GM12874 (cell line): ENCODE data around the gene TPP1.

ENCODE experiments used
- CTCF ChIP-seq: IDR thresholded peaks from 2 replicates; pipeline ENCODE4 v1.5.1; 2011; ENCODE audit warnings: low read depth, mild to moderate bottlenecking, control low read depth, low read length, moderate library complexity; ENCODE audit not compliant: insufficient read depth

TPP1 gene

DNA sequence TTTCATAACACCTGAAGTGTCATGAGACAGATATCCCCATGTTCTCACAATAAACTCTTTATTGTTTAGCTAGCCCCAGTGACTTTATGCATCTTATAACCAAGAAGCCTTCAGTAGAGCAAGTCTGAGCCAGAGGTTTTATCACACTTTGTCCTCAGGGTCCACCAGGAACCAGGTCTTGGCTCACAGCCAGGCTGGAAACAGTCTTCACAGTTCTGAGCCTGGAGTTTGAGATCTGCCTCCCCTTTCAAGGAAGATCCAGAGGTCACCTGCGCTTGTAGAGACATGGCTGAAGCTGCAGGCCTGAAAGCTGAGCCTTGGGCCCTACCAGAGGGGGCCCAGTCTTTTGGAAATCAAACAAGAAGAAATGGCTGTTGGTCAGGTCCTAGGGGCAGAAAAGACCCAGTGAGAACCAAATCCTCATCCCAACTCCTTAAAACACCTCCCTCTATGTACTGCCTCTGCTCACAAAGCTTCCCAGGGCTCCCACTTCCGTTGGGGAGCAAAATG lies 19.3 kb downstream of the TPP1 start:
- no peak for TF ChIP-seq CTCF

GRCh38 chr11:6599449-6599848 lies 19.8 kb downstream of the TPP1 start:
- TF ChIP-seq CTCF = no peak

GRCh38 chr11:6598555-6598954 lies 20.7 kb downstream of the TPP1 start:
- no peak for TF ChIP-seq CTCF

DNA sequence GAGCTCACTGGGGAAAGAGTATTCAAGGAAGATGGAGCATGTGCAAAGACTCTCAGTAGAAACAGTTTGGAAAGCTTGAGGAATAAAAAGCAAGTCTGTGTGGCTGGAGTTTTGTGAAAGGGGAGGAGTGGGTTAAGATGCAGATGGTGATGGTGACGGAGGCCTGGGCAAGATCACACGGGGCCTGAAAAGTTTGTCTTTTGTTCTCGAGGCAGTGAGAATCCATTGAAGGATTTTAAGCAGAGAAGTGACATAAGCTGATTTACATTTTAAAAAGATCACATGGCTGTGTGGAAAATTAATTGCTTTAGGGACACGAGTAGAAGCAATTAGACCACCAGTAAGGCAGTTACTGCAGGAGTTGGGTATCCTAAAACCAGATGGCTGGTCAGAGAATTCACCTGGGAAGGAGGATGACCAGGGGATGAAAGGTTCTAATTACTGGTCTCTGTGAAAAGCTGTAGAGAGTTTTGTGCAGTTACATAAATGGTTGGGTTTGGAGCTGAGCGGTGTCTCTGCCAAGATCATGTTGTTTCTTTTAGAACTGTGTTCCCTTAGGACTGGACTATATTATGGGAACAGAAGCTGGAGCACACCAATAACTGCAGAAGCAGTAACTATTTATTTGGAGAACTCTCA lies 22.9 kb downstream of the TPP1 start:
- TF ChIP-seq CTCF = no peak

DNA sequence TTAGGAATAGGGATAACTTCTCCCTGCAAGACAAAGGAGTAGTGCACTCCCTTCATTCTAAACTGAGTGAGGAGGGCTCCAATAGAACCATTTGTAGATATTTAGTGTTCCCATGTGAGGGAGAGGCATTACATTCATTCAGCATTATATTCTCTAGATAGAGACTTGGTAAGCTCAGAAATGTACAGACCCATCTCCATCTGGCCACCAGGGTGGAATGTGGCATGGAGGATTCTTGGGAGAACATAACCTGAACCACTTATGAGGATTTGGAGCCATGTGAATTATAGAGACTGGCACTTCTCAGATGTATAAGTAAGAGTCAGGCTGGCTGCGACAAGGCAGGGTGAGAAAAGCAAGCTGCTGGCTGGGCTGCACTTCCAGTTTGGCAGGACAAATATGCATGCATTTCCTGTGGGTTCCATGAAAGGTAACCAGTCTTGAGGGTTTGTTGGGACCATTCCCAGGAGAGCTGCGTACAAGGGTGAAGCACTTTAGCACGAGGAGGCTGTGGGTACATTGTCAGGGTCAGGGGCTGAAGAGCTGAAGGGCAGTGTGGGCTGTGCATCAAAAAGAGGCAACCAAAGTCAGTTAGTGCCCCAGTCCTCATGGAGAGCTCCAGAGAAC lies 25.0 kb downstream of the TPP1 start:
- no peak for TF ChIP-seq CTCF

- TF ChIP-seq CTCF = no peak
Measured at GRCh38 chr11:6588018-6588417, 31.2 kb downstream of the TPP1 start.

- TF ChIP-seq CTCF = no peak
Measured at GRCh38 chr11:6587360-6587953, 31.8 kb downstream of the TPP1 start.
